Measurements from ENCODE around the gene ZNF331.

Gene ZNF331

DNA sequence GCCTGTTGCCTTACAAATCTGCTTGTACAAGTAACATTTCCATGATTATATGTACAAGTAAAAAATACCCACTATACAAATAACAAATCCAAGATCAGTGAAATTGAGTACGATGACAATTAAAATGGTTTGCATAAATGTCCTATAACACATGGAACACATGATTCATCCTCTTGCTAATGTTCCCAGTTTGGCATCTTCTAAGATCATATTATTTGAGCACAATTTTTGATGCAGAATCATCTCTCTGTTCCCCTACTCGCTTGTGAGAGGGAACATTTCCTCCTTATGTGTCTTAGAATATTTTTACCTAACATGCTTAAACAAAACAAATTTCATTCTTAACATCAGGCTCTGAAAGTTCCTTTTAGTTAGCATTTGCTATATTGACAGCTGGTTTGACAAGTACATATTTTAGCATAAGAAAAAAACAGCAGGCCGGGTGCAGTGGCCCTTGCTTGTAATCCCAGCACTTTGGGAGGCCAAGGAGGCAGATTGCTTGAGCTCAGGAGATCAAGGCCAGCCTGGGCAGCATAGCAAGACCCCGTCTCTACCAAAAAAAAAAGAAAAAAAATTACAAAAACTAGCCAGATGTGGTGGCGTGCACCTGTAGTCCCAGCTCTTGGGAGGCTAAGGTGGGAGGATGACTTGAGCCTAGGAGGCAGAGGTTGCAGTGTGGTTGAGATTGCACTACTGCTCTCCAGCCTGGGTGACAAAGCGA lies 14.2 kb downstream of the ZNF331 start:
- no peak for TF ChIP-seq CTCF (IDR thresholded peaks at IDR 0.05)

DNA sequence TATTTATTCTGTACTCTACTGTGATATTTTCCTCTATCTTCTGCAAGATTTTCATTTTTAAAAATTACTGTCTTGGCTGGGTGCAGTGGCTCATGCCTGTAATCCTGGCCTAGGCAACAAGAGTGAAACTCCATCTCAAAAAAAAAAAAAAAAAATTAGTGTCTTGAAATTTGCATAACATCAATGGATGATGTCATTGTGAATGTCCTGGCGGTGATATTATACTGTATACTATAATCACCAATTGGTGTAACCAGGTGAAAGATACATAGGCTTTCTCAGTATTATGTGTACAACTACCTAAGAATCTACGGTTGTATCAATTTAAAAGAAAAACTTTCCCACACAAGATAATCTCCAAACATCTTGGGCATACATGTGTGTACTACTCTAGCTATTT lies 15.2 kb downstream of the ZNF331 start:
- TF ChIP-seq CTCF (IDR thresholded peaks at IDR 0.05) = no peak

GRCh38 chr19:53553865-53554791 lies 16.2 kb downstream of the ZNF331 start:
- TF ChIP-seq CTCF (IDR thresholded peaks at IDR 0.05) = no peak

GRCh38 chr19:53554804-53555203 lies 16.9 kb downstream of the ZNF331 start:
- TF ChIP-seq CTCF (IDR thresholded peaks at IDR 0.05) = no peak

- TF ChIP-seq CTCF (IDR thresholded peaks at IDR 0.05) = no peak
Observed at GRCh38 chr19:53555352-53555751, 17.4 kb downstream of the ZNF331 start.

- TF ChIP-seq CTCF (IDR thresholded peaks at IDR 0.05) = no peak
Observed at GRCh38 chr19:53571339-53571738, 33.4 kb downstream of the ZNF331 start.

DNA sequence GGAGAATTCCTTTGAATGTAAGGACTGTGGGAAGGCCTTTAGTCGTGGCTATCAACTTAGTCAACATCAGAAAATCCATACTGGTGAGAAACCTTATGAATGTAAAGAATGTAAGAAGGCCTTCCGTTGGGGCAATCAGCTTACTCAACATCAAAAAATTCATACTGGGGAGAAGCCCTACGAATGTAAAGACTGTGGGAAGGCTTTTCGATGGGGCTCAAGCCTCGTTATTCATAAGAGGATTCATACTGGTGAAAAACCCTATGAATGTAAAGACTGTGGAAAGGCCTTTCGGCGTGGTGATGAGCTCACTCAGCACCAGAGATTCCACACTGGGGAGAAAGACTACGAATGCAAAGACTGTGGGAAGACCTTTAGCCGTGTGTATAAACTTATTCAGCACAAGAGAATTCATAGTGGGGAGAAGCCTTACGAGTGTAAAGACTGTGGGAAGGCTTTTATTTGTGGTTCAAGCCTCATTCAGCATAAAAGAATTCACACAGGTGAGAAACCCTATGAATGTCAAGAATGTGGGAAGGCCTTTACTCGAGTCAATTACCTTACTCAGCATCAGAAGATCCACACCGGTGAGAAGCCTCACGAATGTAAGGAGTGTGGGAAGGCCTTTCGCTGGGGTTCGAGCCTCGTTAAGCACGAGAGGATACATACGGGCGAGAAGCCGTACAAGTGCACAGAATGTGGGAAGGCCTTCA lies 39.2 kb downstream of the ZNF331 start:
- TF ChIP-seq CTCF (IDR thresholded peaks at IDR 0.05) = no peak
